Stimulated activated memory B cell treated with anti-CD40 and anti-IgM and Interleukin-4, amounts not matched to agents 10 μg/mL and 1 μg/mL and 100 μg/mL, for 72 hours (primary cell): Measurements from ENCODE around the gene RASAL2.
"Not testable (repeated sequence)": the region's sequence is repeated elsewhere in the genome, so short reads cannot be mapped to it uniquely, and the experiment has no call there.

ENCODE experiments used
- ATAC-seq: fragments of 150-1000 bp; cut with Tn5 transposase; 2 replicates; pipeline ENCODE4 v1.10.0; 2021
- H3K27ac Mint-ChIP-seq: one replicate; pipeline ENCODE4 v1.8.0; 2022; ENCODE audit warnings: mild to moderate bottlenecking, mixed read lengths
- H3K27me3 Mint-ChIP-seq: one replicate; pipeline ENCODE4 v1.8.0; 2022; ENCODE audit warnings: mixed read lengths
- H3K36me3 Mint-ChIP-seq: one replicate; pipeline ENCODE4 v1.8.0; 2022; ENCODE audit warnings: mixed read lengths
- H3K4me1 Mint-ChIP-seq: one replicate; pipeline ENCODE4 v1.8.0; 2022; ENCODE audit warnings: mixed read lengths
- H3K4me3 Mint-ChIP-seq: one replicate; pipeline ENCODE4 v1.8.0; 2022; ENCODE audit warnings: mild to moderate bottlenecking, moderate library complexity, mixed read lengths
- H3K9me3 Mint-ChIP-seq: one replicate; pipeline ENCODE4 v1.8.0; 2022; ENCODE audit warnings: mixed read lengths

Gene RASAL2

GRCh38 chr1:178389441-178389840 is 295.5 kb downstream of the RASAL2 start:
- H3K36me3 Mint-ChIP-seq: no peaks in the 10 kb centered on the region

GRCh38 chr1:178390280-178390679 is 296.4 kb downstream of the RASAL2 start:
- H3K36me3 Mint-ChIP-seq, H3K4me1 Mint-ChIP-seq, H3K27ac Mint-ChIP-seq, H3K9me3 Mint-ChIP-seq, H3K4me3 Mint-ChIP-seq, ATAC-seq, H3K27me3 Mint-ChIP-seq: not testable (repeated sequence)

More at GRCh38 chr1:178389441-178389840, 295.5 kb downstream of the RASAL2 start:
- no peaks in the 10 kb centered on the region for H3K4me1 Mint-ChIP-seq
- H3K27me3 Mint-ChIP-seq: no peaks in the 10 kb centered on the region
- no peaks in the 10 kb centered on the region for H3K9me3 Mint-ChIP-seq
- no peak overlapping the region for H3K4me3 Mint-ChIP-seq
- no peak overlapping the region for H3K27ac Mint-ChIP-seq
- ATAC-seq: no peak

GRCh38 chr1:178393370-178393769 is 299.5 kb downstream of the RASAL2 start:
- Mint-ChIP-seq H3K27ac (no peak overlapping the region), H3K4me1 (no peaks in the 10 kb centered on the region), H3K9me3 (peaks cover 3% of the 10 kb centered on the region), H3K36me3 (no peaks in the 10 kb centered on the region), H3K4me3 (no peak overlapping the region), H3K27me3 (no peaks in the 10 kb centered on the region)
- ATAC-seq: no peak

- H3K9me3 Mint-ChIP-seq: peaks cover 3% of the 10 kb centered on the region
- H3K27me3 Mint-ChIP-seq: no peaks in the 10 kb centered on the region
- no peak for ATAC-seq
- no peaks in the 10 kb centered on the region for H3K36me3 Mint-ChIP-seq
- H3K27ac Mint-ChIP-seq: no peak overlapping the region
- no peaks in the 10 kb centered on the region for H3K4me1 Mint-ChIP-seq
- no peak overlapping the region for H3K4me3 Mint-ChIP-seq
These were observed 302.9 kb downstream of the RASAL2 start for GRCh38 chr1:178396789-178397188.

GRCh38 chr1:178397678-178398077 is 303.8 kb downstream of the RASAL2 start:
- Mint-ChIP-seq H3K27ac (no peak overlapping the region), H3K4me3 (no peak overlapping the region), H3K9me3 (peaks cover 3% of the 10 kb centered on the region), H3K4me1 (peaks cover 1% of the 10 kb centered on the region), H3K36me3 (no peaks in the 10 kb centered on the region), H3K27me3 (no peaks in the 10 kb centered on the region)
- no peak for ATAC-seq

- H3K27ac Mint-ChIP-seq: no peak overlapping the region
- H3K4me3 Mint-ChIP-seq: no peak overlapping the region
- H3K36me3 Mint-ChIP-seq: no peaks in the 10 kb centered on the region
- peaks cover 9% of the 10 kb centered on the region for H3K4me1 Mint-ChIP-seq
- peak; percentile 59 for ATAC-seq
- H3K9me3 Mint-ChIP-seq: peaks cover 3% of the 10 kb centered on the region
- peaks cover 6% of the 10 kb centered on the region for H3K27me3 Mint-ChIP-seq
These were observed 305.3 kb downstream of the RASAL2 start for GRCh38 chr1:178399177-178399728.

GRCh38 chr1:178405137-178405536 is 311.2 kb downstream of the RASAL2 start:
- Mint-ChIP-seq H3K4me3 (no peak overlapping the region), H3K9me3 (peaks cover 12% of the 10 kb centered on the region), H3K4me1 (peaks cover 9% of the 10 kb centered on the region), H3K27ac (no peak overlapping the region), H3K36me3 (peaks cover 6% of the 10 kb centered on the region), H3K27me3 (peaks cover 24% of the 10 kb centered on the region)
- ATAC-seq: no peak

- Mint-ChIP-seq H3K4me3 (no peak overlapping the region), H3K9me3 (peaks cover 12% of the 10 kb centered on the region), H3K27me3 (peaks cover 33% of the 10 kb centered on the region), H3K36me3 (peaks cover 15% of the 10 kb centered on the region), H3K27ac (no peak overlapping the region), H3K4me1 (peaks cover 16% of the 10 kb centered on the region)
- no peak for ATAC-seq
These were observed 313.3 kb downstream of the RASAL2 start for GRCh38 chr1:178407215-178407614.

GRCh38 chr1:178407655-178408054 is 313.8 kb downstream of the RASAL2 start:
- Mint-ChIP-seq H3K36me3 (peaks cover 15% of the 10 kb centered on the region), H3K27ac (no peak overlapping the region), H3K9me3 (peaks cover 12% of the 10 kb centered on the region), H3K27me3 (peaks cover 33% of the 10 kb centered on the region), H3K4me1 (peaks cover 19% of the 10 kb centered on the region), H3K4me3 (no peak overlapping the region)
- no peak for ATAC-seq

GRCh38 chr1:178408871-178409270 is 315.0 kb downstream of the RASAL2 start:
- no peak for ATAC-seq
- Mint-ChIP-seq H3K27ac (no peak overlapping the region), H3K27me3 (peaks cover 27% of the 10 kb centered on the region), H3K4me3 (no peak overlapping the region), H3K36me3 (peaks cover 15% of the 10 kb centered on the region), H3K4me1 (peaks cover 17% of the 10 kb centered on the region), H3K9me3 (peaks cover 12% of the 10 kb centered on the region)

GRCh38 chr1:178409541-178409940 is 315.6 kb downstream of the RASAL2 start:
- ATAC-seq: no peak
- Mint-ChIP-seq H3K9me3 (peaks cover 12% of the 10 kb centered on the region), H3K4me1 (peaks cover 17% of the 10 kb centered on the region), H3K4me3 (no peak overlapping the region), H3K36me3 (peaks cover 15% of the 10 kb centered on the region), H3K27me3 (peaks cover 27% of the 10 kb centered on the region), H3K27ac (no peak overlapping the region)

- Mint-ChIP-seq H3K36me3 (peaks cover 20% of the 10 kb centered on the region), H3K4me1 (peaks cover 17% of the 10 kb centered on the region), H3K27ac (peak overlapping the region; percentile 73), H3K27me3 (peaks cover 33% of the 10 kb centered on the region), H3K4me3 (peak overlapping the region; percentile 34), H3K9me3 (peaks cover 16% of the 10 kb centered on the region)
- peak; percentile 41 for ATAC-seq
These were observed 318.0 kb downstream of the RASAL2 start for GRCh38 chr1:178411756-178412399.

- H3K4me1 Mint-ChIP-seq: peaks cover 17% of the 10 kb centered on the region
- H3K27ac Mint-ChIP-seq: peak overlapping the region; percentile 73
- peaks cover 23% of the 10 kb centered on the region for H3K36me3 Mint-ChIP-seq
- peaks cover 19% of the 10 kb centered on the region for H3K9me3 Mint-ChIP-seq
- H3K27me3 Mint-ChIP-seq: peaks cover 38% of the 10 kb centered on the region
- peak; percentile 76 for ATAC-seq
- no peak overlapping the region for H3K4me3 Mint-ChIP-seq
These were observed 318.5 kb downstream of the RASAL2 start for GRCh38 chr1:178412400-178412770.

GRCh38 chr1:178417858-178418257 is 324.0 kb downstream of the RASAL2 start:
- Mint-ChIP-seq H3K27me3 (peaks cover 10% of the 10 kb centered on the region), H3K27ac (no peak overlapping the region), H3K4me1 (peaks cover 3% of the 10 kb centered on the region), H3K36me3 (peaks cover 9% of the 10 kb centered on the region), H3K9me3 (peaks cover 7% of the 10 kb centered on the region), H3K4me3 (no peak overlapping the region)
- ATAC-seq: no peak

- Mint-ChIP-seq H3K4me3 (no peak overlapping the region), H3K36me3 (peaks cover 9% of the 10 kb centered on the region), H3K9me3 (peaks cover 7% of the 10 kb centered on the region), H3K4me1 (no peaks in the 10 kb centered on the region), H3K27ac (no peak overlapping the region), H3K27me3 (peaks cover 10% of the 10 kb centered on the region)
- peak; percentile 82 for ATAC-seq
These were observed 324.5 kb downstream of the RASAL2 start for GRCh38 chr1:178418284-178418955.

- H3K27me3 Mint-ChIP-seq: peaks cover 3% of the 10 kb centered on the region
- H3K4me1 Mint-ChIP-seq: no peaks in the 10 kb centered on the region
- no peak overlapping the region for H3K27ac Mint-ChIP-seq
- H3K9me3 Mint-ChIP-seq: no peaks in the 10 kb centered on the region
- ATAC-seq: no peak
- no peaks in the 10 kb centered on the region for H3K36me3 Mint-ChIP-seq
- no peak overlapping the region for H3K4me3 Mint-ChIP-seq
These were observed 340.5 kb downstream of the RASAL2 start for GRCh38 chr1:178434360-178434759.
